OCI-M2 (cell line): ENCODE measurements around the gene TRIM3.

Experiments used
- DNase-seq: peaks from one replicate; lab custom pipeline; 2025; ENCODE audit not compliant: unreplicated experiment; lab: John Stamatoyannopoulos, UW

TRIM3 gene

GRCh38 chr11:6442441-6442840 is 31.3 kb downstream of the TRIM3 start:
- DNase-seq, result no peak

- no peak for DNase-seq
These were observed 32.8 kb downstream of the TRIM3 start, which contains the start of gene HPX for GRCh38 chr11:6440906-6441358. Gene HPX, minus strand, starts transcription at chr11:6440987. Its CDS starts 24 bp downstream, at chr11:6440963.

- DNase-seq, result no peak
These were observed 34.7 kb downstream of the TRIM3 start for GRCh38 chr11:6438979-6439571.

GRCh38 chr11:6437993-6438392 is 35.7 kb downstream of the TRIM3 start:
- DNase-seq, result no peak

- DNase-seq, result no peak
These were observed 36.3 kb downstream of the TRIM3 start for GRCh38 chr11:6437423-6437822.

- no peak for DNase-seq
These were observed 39.6 kb downstream of the TRIM3 start for GRCh38 chr11:6433998-6434660.

- no peak for DNase-seq
These were observed 41.9 kb downstream of the TRIM3 start for GRCh38 chr11:6431861-6432260.

GRCh38 chr11:6427516-6427915 is 46.2 kb downstream of the TRIM3 start:
- no peak for DNase-seq

GRCh38 chr11:6420677-6421076 is 53.1 kb downstream of the TRIM3 start:
- DNase-seq, result no peak

- no peak for DNase-seq
These were observed 54.6 kb downstream of the TRIM3 start, which contains the start of gene APBB1 for GRCh38 chr11:6419009-6419631. Gene APBB1, minus strand, starts transcription at chr11:6419094. Its CDS starts 7,747 bp downstream, at chr11:6411347.

GRCh38 chr11:6418557-6419008 is 55.2 kb downstream of the TRIM3 start:
- no peak for DNase-seq

- no peak for DNase-seq
These were observed 55.7 kb downstream of the TRIM3 start for GRCh38 chr11:6417907-6418556.

- no peak for DNase-seq
These were observed 57.9 kb downstream of the TRIM3 start for GRCh38 chr11:6415797-6416196.

- no peak for DNase-seq
These were observed 58.8 kb downstream of the TRIM3 start for GRCh38 chr11:6414874-6415328.

GRCh38 chr11:6413791-6414201 is 59.9 kb downstream of the TRIM3 start:
- DNase-seq, result no peak

- DNase-seq, result no peak
These were observed 62.1 kb downstream of the TRIM3 start for GRCh38 chr11:6411594-6412031.

GRCh38 chr11:6410695-6411430 is 62.9 kb downstream of the TRIM3 start:
- no peak for DNase-seq

GRCh38 chr11:6406370-6406769 is 67.4 kb downstream of the TRIM3 start:
- no peak for DNase-seq

- no peak for DNase-seq
These were observed 67.9 kb downstream of the TRIM3 start for GRCh38 chr11:6405846-6406245.

GRCh38 chr11:6405052-6405667 is 68.6 kb downstream of the TRIM3 start:
- DNase-seq, result no peak
